A673 (cell line): Measurements from ENCODE around the gene PARVB. TPM values are rescaled to one million over a fixed set of nuclear protein-coding genes. Genes with fewer than 3 reads are reported as not detected.

ENCODE experiments used
- BruUV-seq: library from RNA; stranded (reverse); fragments of 400-500 nt; replicated peaks from 2 replicates; lab custom pipeline; 2021; lab: Mats Ljungman, UMichigan
- CTCF ChIA-PET: fragments of 300-600 bp; sonication (Branson Sonifier 250); formaldehyde crosslinking; loops from one replicate; lab custom pipeline; 2022; ENCODE audit warnings: antibody characterized with exemption; lab: Charles Lee
- POLR2A ChIA-PET: fragments of 300-600 bp; sonication (Branson Sonifier 250); formaldehyde crosslinking; loops from one replicate; lab custom pipeline; 2022; ENCODE audit warnings: antibody characterized with exemption; ENCODE audit not compliant: low non-redundant PET; lab: Charles Lee
- DNase-seq: peaks from one replicate; pipeline ENCODE4 v3.0.0-alpha.2; 2015; ENCODE audit warnings: low spot score
- H3K27ac ChIP-seq: fragments of 200-600 bp; sonication (generic); 2 replicates; pipeline ENCODE4 v1.5.1; 2016; ENCODE audit warnings: mixed run types, low read depth, mild to moderate bottlenecking, mixed read lengths, antibody characterized with exemption, low read length; ENCODE audit not compliant: poor library complexity, severe bottlenecking
- H3K27me3 ChIP-seq: fragments of 200-600 bp; sonication (generic); replicated peaks from 2 replicates; pipeline ENCODE4 v1.6.1; 2017; ENCODE audit warnings: mixed run types, low read depth, mild to moderate bottlenecking, mixed read lengths, antibody characterized with exemption, low read length; ENCODE audit not compliant: insufficient read depth, poor library complexity
- H3K36me3 ChIP-seq: fragments of 200-600 bp; sonication (generic); 2 replicates; pipeline ENCODE4 v1.6.1; 2016; ENCODE audit warnings: mixed run types, mild to moderate bottlenecking, mixed read lengths, antibody characterized with exemption, low read length; ENCODE audit not compliant: insufficient read depth, poor library complexity, severe bottlenecking
- H3K4me1 ChIP-seq: fragments of 200-600 bp; sonication (generic); 2 replicates; pipeline ENCODE4 v1.6.1; 2017; ENCODE audit warnings: mixed run types, mild to moderate bottlenecking, mixed read lengths, antibody characterized with exemption, low read length; ENCODE audit not compliant: insufficient read depth, poor library complexity, severe bottlenecking
- H3K4me3 ChIP-seq: fragments of 200-600 bp; sonication (generic); 2 replicates; pipeline ENCODE4 v1.5.1; 2016; ENCODE audit warnings: low read depth, mixed run types, mild to moderate bottlenecking, mixed read lengths, low read length; ENCODE audit not compliant: poor library complexity, severe bottlenecking
- H3K9me3 ChIP-seq: fragments of 200-600 bp; sonication (generic); 2 replicates; pipeline ENCODE4 v1.6.1; 2016; ENCODE audit warnings: mixed run types, low read depth, mild to moderate bottlenecking, mixed read lengths, antibody characterized with exemption, low read length; ENCODE audit not compliant: poor library complexity, severe bottlenecking
- EZH2 ChIP-seq: fragments of 200-600 bp; sonication (generic); IDR thresholded peaks from 2 replicates; pipeline ENCODE4 v1.6.1; 2017; ENCODE audit warnings: borderline replicate concordance, low read depth, mild to moderate bottlenecking, mixed read lengths, antibody characterized with exemption, low read length; ENCODE audit not compliant: poor library complexity, severe bottlenecking
- intact Hi-C: fragments of 100-400 bp; cut with micrococcal nuclease; formaldehyde crosslinking; loops from one replicate; pipeline ENCODE4 v1.10.0; 2022; ENCODE audit not compliant: unreplicated experiment
- total RNA-seq: library from RNA; stranded (reverse); gene quantifications from 2 replicates; pipeline ENCODE4 v1.2.3, GENCODE V29; 2021
- TF ChIP-seq, protein P1 (sequence below): fragments of 300-800, 200-600 bp; sonication (generic); conservative IDR thresholded peaks from 2 replicates; pipeline ENCODE4 v1.5.1; 2017; ENCODE audit warnings: low read depth, mild to moderate bottlenecking, antibody characterized with exemption, low read length, moderate library complexity, mixed read lengths

PARVB gene
- total RNA-seq, 1 experiment from 2014 or later = 18.3 TPM

GRCh38 chr22:44171561-44171960 lies 147.5 kb downstream of the PARVB start:
- no peaks in the 10 kb centered on the region for H3K9me3 ChIP-seq
- ChIA-PET POLR2A (no interaction called here), CTCF (interaction anchor here (0.6 kb wide), 1 partner anchor 288 kb away, joined by 5 read pairs; no protein-coding TSS in a partner anchor)
- no peak overlapping the region for H3K27ac ChIP-seq
- BruUV-seq = no TSS peak
- DNase-seq = no peak
- TF ChIP-seq, protein P1, sequence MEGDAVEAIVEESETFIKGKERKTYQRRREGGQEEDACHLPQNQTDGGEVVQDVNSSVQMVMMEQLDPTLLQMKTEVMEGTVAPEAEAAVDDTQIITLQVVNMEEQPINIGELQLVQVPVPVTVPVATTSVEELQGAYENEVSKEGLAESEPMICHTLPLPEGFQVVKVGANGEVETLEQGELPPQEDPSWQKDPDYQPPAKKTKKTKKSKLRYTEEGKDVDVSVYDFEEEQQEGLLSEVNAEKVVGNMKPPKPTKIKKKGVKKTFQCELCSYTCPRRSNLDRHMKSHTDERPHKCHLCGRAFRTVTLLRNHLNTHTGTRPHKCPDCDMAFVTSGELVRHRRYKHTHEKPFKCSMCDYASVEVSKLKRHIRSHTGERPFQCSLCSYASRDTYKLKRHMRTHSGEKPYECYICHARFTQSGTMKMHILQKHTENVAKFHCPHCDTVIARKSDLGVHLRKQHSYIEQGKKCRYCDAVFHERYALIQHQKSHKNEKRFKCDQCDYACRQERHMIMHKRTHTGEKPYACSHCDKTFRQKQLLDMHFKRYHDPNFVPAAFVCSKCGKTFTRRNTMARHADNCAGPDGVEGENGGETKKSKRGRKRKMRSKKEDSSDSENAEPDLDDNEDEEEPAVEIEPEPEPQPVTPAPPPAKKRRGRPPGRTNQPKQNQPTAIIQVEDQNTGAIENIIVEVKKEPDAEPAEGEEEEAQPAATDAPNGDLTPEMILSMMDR = no peak
- no peak for TF ChIP-seq EZH2
- no peak overlapping the region for H3K4me3 ChIP-seq
- H3K36me3 ChIP-seq = no peaks in the 10 kb centered on the region
- intact Hi-C loops = no loop called here
- no peaks in the 10 kb centered on the region for H3K27me3 ChIP-seq
- peaks cover 22% of the 10 kb centered on the region for H3K4me1 ChIP-seq

- BruUV-seq = no TSS peak
- CTCF ChIA-PET = interaction anchor here (1.2 kb wide), 1 partner anchor 179 kb away, joined by 3 read pairs; no protein-coding TSS in a partner anchor
- peak overlapping the region; percentile 9 for H3K27ac ChIP-seq
- POLR2A ChIA-PET = interaction anchor here (0.6 kb wide), 1 partner anchor 30 kb away, joined by 3 read pairs; no protein-coding TSS in a partner anchor
- peak; percentile 89 for DNase-seq
- H3K4me3 ChIP-seq = no peak overlapping the region
- no peaks in the 10 kb centered on the region for H3K36me3 ChIP-seq
- no peaks in the 10 kb centered on the region for H3K9me3 ChIP-seq
- H3K4me1 ChIP-seq = peaks cover 17% of the 10 kb centered on the region
- no peaks in the 10 kb centered on the region for H3K27me3 ChIP-seq
- TF ChIP-seq, protein P1 = no peak
- TF ChIP-seq EZH2 = no peak
- intact Hi-C loops = no loop called here
Observed at GRCh38 chr22:44172370-44173108, 148.4 kb downstream of the PARVB start.

DNA sequence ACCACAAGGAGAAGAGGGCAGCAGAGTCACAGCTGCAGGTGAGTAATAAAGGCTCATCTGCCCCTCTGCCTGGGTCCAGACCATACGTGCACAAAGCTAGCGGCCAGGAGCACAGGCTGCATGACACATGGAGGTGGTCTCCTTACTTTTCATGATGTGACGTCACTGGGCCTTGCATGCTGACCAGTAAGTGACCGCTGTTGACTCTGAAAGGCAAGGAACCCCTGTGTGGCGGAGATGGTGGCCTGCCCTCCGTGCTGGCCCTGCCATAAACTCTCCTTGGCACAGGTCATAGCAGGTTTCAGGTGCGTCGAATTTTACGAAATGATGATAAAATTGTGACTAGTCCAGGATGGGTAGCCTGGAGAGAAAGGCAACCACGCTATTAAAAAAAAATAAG lies 149.1 kb downstream of the PARVB start:
- no peak overlapping the region for H3K4me3 ChIP-seq
- BruUV-seq = no TSS peak
- no peak for TF ChIP-seq EZH2
- TF ChIP-seq, protein P1 = no peak
- no peaks in the 10 kb centered on the region for H3K36me3 ChIP-seq
- H3K9me3 ChIP-seq = no peaks in the 10 kb centered on the region
- intact Hi-C loops = no loop called here
- H3K4me1 ChIP-seq = peaks cover 17% of the 10 kb centered on the region
- no peak for DNase-seq
- ChIA-PET POLR2A (interaction anchor here (0.6 kb wide), 1 partner anchor 29 kb away, joined by 3 read pairs; no protein-coding TSS in a partner anchor), CTCF (interaction anchor here (1.2 kb wide), 1 partner anchor 180 kb away, joined by 3 read pairs; no protein-coding TSS in a partner anchor)
- no peaks in the 10 kb centered on the region for H3K27me3 ChIP-seq
- no peak overlapping the region for H3K27ac ChIP-seq
